ENCODE results near the gene SDE2. TPM values are rescaled to one million over a fixed set of nuclear protein-coding genes. Genes with fewer than 3 reads are reported as not detected.
"Not testable (repeated sequence)": the region's sequence is repeated elsewhere in the genome, so short reads cannot be mapped to it uniquely, and the experiment has no call there.

SDE2 gene
- total RNA-seq, 1 experiment from 2014 or later = 68.7 TPM

GRCh38 chr1:225945564-225945963, 53.6 kb downstream of the SDE2 start:
- no peak for DNase-seq (ENCODE audit: extremely low read depth, low read depth)

- no peak for DNase-seq (ENCODE audit: extremely low read depth, low read depth)
These were observed 54.2 kb downstream of the SDE2 start for GRCh38 chr1:225944951-225945350.

- no peak for DNase-seq (ENCODE audit: extremely low read depth, low read depth)
These were observed 54.8 kb downstream of the SDE2 start for GRCh38 chr1:225944387-225944786.

GRCh38 chr1:225943582-225943981, 55.6 kb downstream of the SDE2 start:
- DNase-seq (ENCODE audit: extremely low read depth, low read depth) = no peak

GRCh38 chr1:225942574-225942973, 56.6 kb downstream of the SDE2 start:
- DNase-seq (ENCODE audit: extremely low read depth, low read depth) = no peak

GRCh38 chr1:225941942-225942222, 57.3 kb downstream of the SDE2 start:
- no peak for DNase-seq (ENCODE audit: extremely low read depth, low read depth)

- no peak for DNase-seq (ENCODE audit: extremely low read depth, low read depth)
These were observed 57.8 kb downstream of the SDE2 start, which contains the start of gene LEFTY2 for GRCh38 chr1:225941187-225941941. Gene LEFTY2 (minus strand): TSS chr1:225941220. CDS start chr1:225941140, 80 bp downstream.

- no peak for DNase-seq (ENCODE audit: extremely low read depth, low read depth)
These were observed 58.6 kb downstream of the SDE2 start for GRCh38 chr1:225940385-225941151.

GRCh38 chr1:225939939-225940310, 59.2 kb downstream of the SDE2 start:
- DNase-seq (ENCODE audit: extremely low read depth, low read depth) = not testable (repeated sequence)

- DNase-seq (ENCODE audit: extremely low read depth, low read depth) = not testable (repeated sequence)
These were observed 59.8 kb downstream of the SDE2 start for GRCh38 chr1:225939097-225939938.

GRCh38 chr1:225937048-225937968, 61.8 kb downstream of the SDE2 start:
- no peak for DNase-seq (ENCODE audit: extremely low read depth, low read depth)

GRCh38 chr1:225936523-225936922, 62.6 kb downstream of the SDE2 start:
- DNase-seq (ENCODE audit: extremely low read depth, low read depth) = no peak

GRCh38 chr1:225936086-225936485, 63.1 kb downstream of the SDE2 start:
- not testable (repeated sequence) for DNase-seq (ENCODE audit: extremely low read depth, low read depth)

GRCh38 chr1:225934711-225935110, 64.4 kb downstream of the SDE2 start:
- DNase-seq (ENCODE audit: extremely low read depth, low read depth) = no peak

- no peak for DNase-seq (ENCODE audit: extremely low read depth, low read depth)
These were observed 66.1 kb downstream of the SDE2 start for GRCh38 chr1:225933072-225933471.

Small RNA genes lying within 50 kb of the gene (small RNA-seq; reads per million reads assigned to genes)
- gene AL117348.1 (0 reads per million in 2 experiments), gene NDUFA3P3 (0 reads per million in 2 experiments)

Other genes with a start within 250 kb of the SDE2 start
- gene SRP9, start 221.5 kb downstream of the SDE2 start, total RNA-seq (2014; rRNA removed; shearing (Covaris generic)) = 497 and 502 TPM in 2 replicates
- 139 and 163 TPM in 2 replicates for gene EPHX1, start 189.2 kb downstream of the SDE2 start, total RNA-seq (2014; rRNA removed; shearing (Covaris generic))
- 10.4 and 17.4 TPM in 2 replicates for gene TMEM63A, start 117.0 kb downstream of the SDE2 start, total RNA-seq (2014; rRNA removed; shearing (Covaris generic))
- not detected in 2 replicates for gene LEFTY1, start 110.2 kb downstream of the SDE2 start, total RNA-seq (2014; rRNA removed; shearing (Covaris generic))
- gene PYCR2, start 75.1 kb downstream of the SDE2 start, total RNA-seq (2014; rRNA removed; shearing (Covaris generic)) = 108 and 114 TPM in 2 replicates
- not detected in 2 replicates for gene LEFTY2, start 58.1 kb downstream of the SDE2 start, total RNA-seq (2014; rRNA removed; shearing (Covaris generic))
- gene H3-3A, start 63.4 kb upstream of the SDE2 start, total RNA-seq (2014; rRNA removed; shearing (Covaris generic)) = 423 and 472 TPM in 2 replicates
- 50.2 and 59.0 TPM in 2 replicates for gene ACBD3, start 187.4 kb upstream of the SDE2 start, total RNA-seq (2014; rRNA removed; shearing (Covaris generic))
- not detected in 2 replicates for gene MIXL1, start 224.3 kb upstream of the SDE2 start, total RNA-seq (2014; rRNA removed; shearing (Covaris generic))

Data from NCI-H460 (cell line).